Stimulated activated CD4-positive, alpha-beta T cell treated with anti-CD3 and anti-CD28 coated beads, Interleukin-15, amount 100 ng/mL, for 1 hour (primary cell): ENCODE results near the gene PRKAR1B.
"Not testable (repeated sequence)": the region's sequence is repeated elsewhere in the genome, so short reads cannot be mapped to it uniquely, and the experiment has no call there.

Source experiments
- DNase-seq, 2 donors: peaks; one replicate each; pipeline ENCODE4 v3.0.0-alpha.2; 2020; ENCODE audit warnings: low read depth in 1 of 2, low spot score in 1 of 2

The PRKAR1B gene

DNA sequence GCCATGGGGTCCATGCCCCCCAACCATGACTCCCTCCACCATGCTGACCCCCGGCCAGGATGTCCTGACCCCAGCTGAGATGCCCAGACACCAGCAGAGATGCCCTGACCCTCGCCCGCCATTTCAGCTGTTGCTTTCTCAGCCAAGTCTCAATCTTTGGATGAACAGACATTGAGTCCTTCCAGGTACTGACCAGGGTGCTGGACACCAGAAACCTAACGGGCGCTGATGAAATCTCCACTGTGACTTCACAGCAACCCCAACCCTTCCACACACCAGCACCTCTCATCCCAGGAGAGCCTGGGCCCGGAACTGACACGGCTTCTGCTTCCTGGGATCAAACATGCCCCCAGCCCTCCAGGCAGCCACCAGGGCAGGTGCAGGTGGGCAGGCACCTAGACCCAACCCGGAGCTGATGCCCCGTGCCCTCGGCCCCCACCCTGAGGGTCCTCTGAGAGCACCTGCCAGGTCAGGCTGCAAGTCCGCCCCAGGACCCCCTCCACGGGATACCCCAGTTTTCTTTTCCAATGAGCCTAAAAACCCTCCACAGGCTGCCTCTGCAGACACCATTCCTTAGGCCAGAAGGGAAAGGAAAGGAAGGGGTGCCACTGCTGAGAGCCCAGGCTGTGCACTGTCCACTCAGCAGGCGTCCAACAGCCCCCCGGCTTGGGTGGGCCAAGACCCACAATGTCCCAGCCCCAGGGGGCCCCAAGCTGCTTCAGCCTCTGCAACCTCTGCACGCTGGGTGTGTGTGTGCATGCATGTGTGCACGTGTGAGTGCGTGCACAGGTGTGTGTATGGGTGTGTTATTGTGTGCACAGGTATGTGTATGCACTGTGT, 164.1 kb downstream of the PRKAR1B start:
- DNase-seq = no peak

DNA sequence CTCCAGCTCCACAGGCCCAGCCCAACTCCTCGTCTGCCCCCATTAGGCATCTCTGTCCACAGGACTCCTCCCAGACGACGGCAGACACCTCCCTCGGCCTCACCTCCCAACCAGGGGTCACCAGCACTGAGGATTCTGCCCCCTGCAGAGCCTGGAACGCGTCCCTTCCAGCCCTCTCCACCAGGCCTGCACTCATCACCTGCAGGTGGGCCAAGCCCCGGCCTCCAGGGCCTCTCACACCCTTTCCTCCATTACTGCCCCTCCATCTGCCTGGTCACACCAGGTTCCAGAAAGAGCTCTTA, 164.8 kb downstream of the PRKAR1B start:
- no peak for DNase-seq

DNA sequence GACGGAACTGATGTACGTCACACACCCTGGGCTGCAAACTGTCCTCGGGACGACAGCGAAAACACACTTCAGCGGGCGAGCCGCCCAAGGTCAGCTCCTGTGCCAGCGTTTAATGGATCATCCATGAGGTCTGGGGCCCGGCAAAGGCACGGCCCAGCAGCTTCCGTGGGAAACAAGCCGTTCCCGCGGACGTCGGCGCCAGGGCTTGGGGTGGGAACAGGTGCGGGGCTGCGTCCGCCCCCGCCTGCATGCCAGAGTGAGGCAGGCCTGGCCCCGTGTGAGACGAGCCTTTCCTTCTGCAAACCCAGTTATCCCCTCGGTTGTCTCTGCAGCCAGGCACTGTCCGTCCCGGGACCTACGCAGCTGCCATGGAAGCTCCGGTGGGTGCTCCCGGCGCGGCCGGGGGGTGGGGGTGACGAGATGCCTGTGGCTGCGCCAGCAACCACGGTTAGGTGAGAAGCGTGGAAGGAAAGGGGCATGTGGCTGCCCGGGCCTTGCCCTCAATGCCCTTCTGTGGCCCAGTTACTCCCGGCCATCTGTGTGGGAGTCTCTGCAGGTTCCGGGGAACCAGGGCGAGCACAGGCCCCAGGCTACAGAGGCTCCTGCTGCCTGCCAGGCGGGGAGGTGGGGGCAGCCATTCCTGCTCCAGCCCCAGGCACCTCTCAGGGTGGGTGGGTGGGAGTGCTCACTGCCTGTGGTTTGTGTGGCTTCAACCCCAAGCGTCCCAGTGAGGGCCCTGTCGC, 165.3 kb downstream of the PRKAR1B start:
- no peak for DNase-seq

DNA sequence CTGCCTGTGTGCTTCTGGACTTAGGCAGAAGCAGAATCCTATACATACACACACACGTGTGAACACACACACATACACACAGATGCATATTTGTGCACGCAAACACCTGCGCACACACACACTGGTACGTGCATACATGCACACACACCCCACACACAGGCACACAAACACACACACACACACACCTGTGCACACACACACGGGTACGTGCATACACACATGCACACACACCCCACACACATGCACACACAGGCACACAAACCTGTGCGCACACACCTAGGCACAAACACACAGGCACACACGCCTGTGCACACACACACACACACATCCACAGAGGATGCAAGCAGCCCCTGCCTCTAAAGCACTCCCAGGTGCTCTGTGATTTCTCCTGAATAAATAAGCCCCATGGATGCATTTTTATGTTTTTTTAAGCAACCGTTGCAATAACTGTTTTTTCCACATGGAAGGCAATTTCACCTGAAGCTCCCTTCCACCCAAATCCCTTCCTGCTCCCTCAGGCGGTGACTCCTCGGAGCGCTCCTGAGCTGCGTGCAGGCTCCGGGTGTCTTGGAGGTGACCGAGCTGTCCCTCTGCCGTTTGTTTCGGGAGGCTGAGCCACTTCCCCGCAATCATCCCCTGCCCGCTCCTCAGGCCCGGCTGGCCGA, 166.0 kb downstream of the PRKAR1B start:
- no peak for DNase-seq

DNA sequence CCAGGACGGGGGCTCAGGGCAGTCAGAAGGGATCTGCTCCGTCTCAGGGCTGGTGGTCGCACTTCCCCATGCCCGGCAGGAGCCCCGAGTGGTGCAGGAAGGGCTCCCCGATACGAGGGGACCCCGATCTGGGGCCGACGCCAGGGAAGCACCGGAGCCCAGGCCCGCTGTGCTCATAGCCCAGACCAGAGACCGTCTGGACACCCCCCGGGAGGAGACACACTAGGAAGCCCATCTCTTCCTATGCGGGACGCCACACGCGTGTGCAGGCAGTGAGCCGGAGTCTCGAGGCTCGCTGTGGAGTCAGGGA, 167.7 kb downstream of the PRKAR1B start:
- no peak for DNase-seq

DNA sequence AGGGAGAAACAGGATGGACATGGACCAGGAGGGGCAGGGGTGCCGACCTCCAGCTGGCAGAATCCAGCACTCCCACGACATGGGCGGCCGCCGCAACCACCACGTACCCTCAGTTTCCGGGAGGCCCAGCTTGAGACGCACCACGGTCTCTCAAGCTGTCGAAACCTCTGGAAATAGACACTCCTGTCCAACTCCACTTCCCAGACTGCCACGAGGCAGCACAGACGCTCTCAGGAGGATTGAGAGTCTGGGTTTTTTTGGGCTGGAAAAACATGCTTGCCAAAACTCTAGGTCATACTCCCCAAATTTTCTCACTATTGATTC, 169.6 kb downstream of the PRKAR1B start:
- no peak for DNase-seq

DNA sequence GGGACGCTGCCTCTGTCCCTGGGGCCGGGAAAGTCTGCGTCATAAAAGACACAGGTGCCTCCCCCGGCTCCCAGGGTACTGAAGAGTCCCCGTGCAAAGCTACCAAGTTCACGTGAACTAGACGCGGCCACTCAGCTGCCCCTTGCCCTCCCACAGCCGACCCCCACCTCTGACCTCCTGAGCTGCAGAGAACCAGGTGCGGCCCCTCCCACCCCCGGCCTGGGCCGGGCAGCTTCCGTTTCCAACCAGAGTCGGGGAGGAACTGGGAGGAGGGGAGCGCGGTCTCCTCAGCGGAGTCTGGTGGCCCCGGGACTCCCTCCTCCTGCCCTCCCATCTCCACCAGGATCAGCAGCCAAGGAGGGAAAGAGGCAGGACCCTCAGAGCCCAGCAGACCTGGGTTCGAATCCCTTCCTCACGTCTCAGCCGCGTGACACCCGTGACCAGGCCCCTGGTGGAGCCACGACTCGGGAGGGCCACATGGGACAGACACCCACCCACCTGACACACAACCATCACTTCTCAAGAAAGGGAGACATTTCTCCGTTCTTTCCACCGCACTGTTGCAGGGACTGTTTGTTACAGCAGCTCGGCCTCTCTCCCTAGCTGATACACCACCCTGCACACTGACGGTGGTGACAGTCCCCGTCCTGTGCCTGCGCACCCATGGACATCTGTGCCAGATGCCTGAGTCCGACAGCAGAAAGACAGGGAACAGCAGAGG, 170.1 kb downstream of the PRKAR1B start:
- no peak for DNase-seq

DNA sequence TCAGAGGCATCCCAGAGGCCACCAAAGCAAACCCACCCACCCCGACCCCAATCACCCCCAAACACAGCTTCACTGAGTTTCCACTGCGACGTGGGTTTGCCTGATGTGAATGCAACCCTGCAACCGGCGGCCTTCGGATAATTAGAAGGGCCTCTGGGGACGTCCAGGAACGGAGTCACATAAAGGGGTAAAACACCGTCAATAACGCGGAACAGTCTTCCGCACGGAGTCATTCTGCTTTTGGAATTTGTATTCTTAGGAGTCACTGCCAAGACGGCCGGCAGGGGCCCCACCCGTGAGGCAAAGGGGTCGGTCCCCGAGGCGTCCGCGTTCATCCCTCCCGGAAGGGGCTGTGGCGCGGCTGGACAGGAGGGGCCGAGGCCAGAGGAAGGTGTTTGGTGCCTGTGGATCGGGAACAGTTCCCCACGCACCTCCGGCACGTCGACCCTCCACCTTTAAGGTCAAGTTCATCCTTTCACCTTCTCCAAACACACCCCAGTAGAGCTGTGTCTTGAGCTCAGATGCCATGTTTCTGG, 170.7 kb downstream of the PRKAR1B start:
- no peak for DNase-seq

DNA sequence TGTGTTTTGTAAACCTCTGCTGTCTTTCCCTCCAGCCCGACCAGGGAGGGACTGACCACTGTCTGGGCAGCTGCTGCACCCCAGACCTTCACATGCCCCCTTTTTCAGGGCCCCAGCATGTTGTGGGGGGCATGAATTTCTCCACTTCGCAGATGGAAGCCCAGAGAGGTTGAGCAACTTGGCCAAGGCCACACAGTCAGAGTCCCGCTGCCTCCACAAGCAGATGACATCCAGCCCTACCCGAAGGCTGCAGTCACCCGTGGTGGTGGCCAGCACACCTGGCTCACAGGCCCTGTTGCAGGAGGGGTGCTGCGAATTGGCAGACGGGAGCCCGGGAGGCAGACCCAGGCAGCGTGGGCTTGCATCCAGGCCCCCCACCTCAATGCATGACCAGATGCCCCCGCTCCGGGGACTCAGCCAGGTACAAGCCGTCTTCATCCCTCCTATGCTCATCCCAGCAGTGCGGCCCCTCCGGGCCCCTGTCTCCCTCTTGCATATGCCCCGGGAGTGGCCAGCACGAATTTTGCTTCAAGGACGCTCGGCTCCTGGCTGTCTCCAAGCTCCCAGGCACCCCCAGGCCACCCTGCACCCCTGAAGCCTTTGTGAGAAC, 171.4 kb downstream of the PRKAR1B start:
- DNase-seq = no peak

DNA sequence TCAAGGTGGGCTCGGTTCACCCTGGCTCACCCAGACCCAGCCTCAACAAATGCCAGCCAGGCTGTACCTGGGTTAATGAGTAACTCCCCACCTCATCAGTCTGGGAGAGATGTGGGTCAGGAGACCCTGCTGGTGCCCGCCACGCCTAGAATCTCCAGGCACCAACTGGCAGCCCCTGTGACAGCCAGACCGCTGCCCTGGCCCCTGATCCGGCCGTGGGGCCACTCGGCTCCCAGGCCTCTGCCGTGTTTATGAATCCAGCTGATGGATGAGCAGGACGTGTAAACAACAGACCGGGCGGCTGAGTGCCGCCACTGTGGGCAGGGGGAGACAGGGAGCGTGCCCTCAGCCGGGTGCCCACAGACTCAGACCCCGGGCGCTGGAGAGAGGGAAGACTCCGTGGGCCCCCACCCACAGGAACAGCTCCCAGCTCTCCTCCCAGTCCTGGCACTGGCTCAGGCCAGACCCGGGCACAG, 173.4 kb downstream of the PRKAR1B start:
- DNase-seq = no peak

DNA sequence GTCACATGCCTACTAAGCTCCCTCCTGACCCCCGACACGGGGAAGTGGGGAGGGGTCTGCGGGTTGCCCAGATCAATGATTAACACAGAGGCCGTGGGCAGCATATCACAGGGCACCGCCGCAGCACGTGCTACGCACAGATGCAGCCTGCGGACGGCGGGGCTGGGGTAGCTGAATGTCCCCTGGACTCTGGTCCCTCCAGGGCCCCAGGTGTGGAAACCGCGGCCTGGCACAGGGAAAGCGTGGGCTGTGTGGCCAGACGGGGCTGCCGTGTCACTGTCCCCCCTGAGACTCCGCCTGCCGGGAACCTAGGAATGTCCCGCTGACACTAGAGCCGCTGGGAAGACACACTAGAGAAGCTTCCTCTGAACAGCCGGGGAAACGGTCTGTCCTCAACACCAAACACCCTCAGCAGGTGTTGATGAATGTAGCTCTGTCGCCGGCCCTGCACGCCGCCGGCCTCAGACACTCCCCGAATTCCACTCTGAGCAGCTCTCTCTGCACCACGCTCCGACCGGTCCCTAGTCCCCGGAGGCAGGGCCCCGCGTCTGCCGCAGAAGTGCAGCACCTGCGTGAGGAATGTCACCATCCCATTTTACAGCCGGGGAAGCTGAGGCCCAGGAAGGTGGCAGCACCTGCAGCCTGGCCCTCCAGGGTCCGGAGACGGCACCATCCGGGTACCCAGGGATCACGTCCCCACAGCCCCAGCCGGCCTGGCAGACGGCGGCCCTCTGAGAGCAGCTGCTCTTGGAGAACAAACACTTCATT, 174.0 kb downstream of the PRKAR1B start:
- no peak for DNase-seq

DNA sequence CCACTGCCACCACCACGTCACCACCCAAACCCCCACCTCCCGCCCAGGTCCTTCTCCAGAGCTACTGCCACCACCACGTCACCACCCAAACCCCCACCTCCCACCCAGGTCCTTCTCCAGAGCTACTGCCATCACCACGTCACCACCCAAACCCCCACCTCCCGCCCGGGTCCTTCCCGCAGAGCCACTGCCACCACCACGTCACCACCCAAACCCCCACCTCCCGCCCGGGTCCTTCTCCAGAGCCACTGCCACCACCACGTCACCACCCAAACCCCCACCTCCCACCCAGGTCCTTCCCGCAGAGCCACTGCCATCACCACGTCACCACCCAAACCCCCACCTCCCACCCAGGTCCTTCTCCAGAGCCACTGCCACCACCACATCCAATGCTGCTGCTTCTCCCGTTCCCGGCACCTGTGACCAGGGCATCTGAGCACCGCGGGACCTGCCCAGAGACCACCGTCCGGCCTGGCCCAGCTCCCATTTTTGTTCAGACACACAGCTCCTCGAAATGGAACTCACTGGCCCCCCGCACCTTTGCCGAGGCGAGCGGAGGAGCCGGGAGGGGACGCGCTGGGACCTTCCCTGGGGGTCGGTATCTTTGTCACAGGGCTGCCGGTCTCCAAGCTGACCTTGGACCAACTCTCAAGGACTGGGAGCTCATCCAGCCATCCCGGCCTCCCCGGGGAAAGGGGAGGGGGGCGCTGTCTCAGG, 174.8 kb downstream of the PRKAR1B start:
- not testable (repeated sequence) for DNase-seq

DNA sequence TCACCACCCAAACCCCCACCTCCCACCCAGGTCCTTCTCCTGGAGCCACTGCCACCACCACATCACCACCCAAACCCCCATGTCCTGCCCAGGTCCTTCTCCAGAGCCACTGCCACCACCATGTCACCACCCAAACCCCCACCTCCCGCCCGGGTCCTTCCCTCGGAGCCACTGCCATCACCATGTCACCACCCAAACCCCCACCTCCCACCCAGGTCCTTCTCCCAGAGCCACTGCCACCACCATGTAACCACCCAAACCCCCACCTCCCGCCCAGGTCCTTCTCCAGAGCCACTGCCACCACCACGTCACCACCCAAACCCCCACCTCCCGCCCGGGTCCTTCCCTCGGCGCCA, 175.5 kb downstream of the PRKAR1B start:
- DNase-seq = not testable (repeated sequence)

DNA sequence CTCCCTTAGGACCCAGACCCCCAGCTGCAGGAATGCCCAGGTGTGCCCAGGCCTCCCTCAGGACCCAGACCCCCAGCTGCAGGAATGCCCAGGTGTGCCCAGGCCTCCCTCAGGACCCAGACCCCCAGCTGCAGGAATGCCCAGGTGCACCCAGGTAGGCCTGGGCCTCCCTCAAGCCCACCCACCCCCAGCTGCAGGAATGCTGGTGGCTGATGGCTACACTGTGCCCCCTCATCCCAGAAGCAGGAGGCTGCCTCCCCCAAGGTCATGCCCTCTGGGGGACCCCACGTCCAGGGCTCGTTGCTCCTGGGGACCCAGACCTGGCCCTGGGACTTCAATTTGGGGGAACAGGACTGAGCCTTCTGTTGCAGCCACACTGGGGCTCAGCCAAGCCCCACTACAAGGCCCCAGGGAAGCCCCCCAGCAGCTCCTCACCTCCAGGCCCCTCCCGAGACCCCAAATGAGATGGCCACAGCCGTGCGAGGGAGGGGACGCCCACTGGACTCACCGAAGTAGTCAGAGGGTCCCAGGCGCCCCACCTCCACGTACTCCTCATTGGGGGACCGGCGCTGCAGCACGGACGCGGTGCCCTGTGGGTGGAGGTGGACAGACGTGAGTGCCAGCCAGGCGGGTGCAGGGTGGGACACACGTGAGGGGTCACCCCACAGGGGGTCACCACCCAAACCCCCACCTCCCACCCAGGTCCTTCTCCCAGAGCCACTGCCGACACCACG, 176.0 kb downstream of the PRKAR1B start:
- no peak for DNase-seq

DNA sequence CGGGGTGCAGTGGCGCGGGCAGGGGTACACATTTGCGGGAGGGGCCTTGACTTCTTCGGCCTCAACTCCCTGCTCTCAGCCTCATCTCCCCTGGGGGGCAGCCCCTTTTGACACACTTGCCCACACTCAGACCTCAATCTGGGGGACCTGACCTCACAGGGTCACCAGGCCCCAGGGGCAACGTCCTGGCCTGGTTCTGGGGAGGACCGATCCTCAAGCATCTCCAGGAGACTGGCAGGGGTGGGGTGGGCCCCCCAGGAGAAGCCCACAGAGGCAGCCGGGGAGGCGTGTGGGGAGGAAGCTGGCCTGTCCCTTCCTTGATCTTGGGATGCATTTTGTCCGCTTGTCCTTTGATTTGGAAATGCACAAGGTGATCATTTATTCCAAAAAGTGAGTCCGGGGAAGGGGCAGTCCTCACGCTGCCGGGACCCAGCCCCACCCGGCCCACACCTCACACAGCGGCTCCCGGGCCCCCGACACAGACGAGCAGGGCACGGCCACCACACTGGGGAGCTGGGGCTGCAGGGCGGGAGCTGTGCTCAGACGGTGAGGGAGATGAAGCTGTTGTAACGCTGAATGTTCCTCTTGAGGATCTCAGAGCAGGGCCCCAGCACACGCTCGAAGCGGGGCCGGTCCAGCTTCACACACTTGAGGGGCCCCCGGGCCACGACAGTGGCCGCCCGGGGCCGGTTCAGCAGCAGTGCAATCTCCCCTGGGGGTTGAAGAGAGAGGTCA, 177.0 kb downstream of the PRKAR1B start:
- DNase-seq = no peak

DNA sequence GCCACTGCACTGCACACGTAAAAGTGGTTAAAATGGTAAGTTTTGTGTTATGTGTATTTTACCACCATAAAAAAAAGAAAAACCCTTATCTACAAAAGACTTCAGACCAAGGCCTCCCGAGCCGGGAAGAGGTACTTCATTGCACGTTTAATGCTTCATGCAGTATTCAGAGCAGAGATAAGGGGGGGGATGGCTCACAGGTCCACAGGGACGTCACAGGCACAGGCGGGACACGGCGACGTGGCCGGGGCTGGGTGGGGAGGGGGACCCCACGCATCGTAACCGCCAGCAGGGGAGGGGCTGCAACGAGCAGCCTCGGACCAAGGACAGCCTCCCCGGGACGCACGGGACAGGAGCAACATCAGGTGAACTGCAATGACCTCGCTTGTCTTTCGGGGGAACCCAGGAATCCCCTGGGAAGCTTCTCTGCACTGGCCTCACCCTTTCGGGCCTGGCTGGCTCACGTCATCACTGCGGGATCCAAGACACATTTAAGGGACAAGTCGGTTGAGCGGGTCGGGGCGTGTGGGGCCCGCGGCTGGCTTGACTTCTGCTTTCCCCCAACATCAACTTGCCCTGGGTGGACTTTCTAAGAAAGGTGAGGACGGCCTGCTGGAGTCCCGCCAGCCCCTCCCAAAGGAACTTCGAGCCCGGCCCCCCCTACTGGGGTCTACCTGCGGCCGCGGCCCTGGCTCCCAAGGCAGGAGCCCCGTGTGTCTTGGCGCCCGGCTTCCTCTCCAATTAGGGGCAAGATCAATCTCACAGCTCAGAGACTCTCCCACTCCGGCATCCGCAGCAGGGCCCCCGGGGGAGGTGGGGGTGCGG, 177.8 kb downstream of the PRKAR1B start:
- DNase-seq = no peak

DNA sequence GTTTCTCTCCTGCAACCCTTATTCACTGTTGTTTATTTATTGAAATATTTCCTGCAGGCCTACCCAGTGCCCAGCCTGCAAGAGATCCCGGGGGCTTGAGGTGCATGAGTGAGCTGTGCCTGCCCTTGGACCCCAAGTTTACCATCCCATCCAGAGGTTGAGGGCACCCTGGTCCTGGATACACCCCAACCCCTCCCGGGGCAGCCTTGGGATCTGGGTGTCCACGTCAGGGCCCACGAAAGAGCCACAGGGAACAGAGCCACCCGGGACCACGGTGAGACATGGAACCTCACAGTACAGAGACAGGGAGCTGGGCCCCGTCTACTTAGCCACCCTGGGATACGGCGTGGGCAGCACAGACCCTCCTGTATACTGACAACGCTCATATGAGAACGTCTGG, 178.7 kb downstream of the PRKAR1B start:
- DNase-seq = no peak

DNA sequence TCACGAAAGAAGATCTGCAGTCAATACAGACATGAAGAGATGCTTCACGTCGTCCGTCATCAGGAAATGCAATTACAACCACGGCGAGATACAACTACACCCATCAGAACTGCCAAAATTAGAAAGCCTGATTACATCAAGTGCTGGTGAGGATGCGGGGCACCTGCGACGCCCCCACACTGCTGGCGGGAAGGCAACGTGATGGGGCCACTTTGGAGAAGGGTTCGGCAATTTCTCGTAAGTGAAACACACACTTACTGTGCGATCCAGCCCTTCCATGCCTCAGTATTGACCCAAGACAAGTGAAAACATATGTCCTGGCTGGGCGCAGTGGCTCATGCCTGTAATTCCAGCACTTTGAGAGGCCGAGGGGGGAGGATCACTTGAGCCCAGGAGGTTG, 181.6 kb downstream of the PRKAR1B start:
- no peak for DNase-seq
